22Rv1 (cell line): ENCODE data around the gene PHF21A.

Experiments
- ZFX ChIP-seq: fragments of 450-650 bp; IDR thresholded peaks from 2 replicates; pipeline ENCODE4 v1.6.1; 2017; ENCODE audit warnings: antibody characterized with exemption, borderline replicate concordance
- TF ChIP-seq, protein P1 (sequence below): fragments of 450-650 bp; IDR thresholded peaks from 2 replicates; pipeline ENCODE4 v1.5.1; 2017; ENCODE audit warnings: mild to moderate bottlenecking

GRCh38 chr11:46044601-46045000 is 76.7 kb downstream of the PHF21A start:
- TF ChIP-seq, protein P1, sequence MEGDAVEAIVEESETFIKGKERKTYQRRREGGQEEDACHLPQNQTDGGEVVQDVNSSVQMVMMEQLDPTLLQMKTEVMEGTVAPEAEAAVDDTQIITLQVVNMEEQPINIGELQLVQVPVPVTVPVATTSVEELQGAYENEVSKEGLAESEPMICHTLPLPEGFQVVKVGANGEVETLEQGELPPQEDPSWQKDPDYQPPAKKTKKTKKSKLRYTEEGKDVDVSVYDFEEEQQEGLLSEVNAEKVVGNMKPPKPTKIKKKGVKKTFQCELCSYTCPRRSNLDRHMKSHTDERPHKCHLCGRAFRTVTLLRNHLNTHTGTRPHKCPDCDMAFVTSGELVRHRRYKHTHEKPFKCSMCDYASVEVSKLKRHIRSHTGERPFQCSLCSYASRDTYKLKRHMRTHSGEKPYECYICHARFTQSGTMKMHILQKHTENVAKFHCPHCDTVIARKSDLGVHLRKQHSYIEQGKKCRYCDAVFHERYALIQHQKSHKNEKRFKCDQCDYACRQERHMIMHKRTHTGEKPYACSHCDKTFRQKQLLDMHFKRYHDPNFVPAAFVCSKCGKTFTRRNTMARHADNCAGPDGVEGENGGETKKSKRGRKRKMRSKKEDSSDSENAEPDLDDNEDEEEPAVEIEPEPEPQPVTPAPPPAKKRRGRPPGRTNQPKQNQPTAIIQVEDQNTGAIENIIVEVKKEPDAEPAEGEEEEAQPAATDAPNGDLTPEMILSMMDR = no peak
- TF ChIP-seq ZFX = no peak
